Gastrocnemius medialis (tissue), 4 donors: Measurements from ENCODE around the gene BCL10. TPM values are rescaled to one million over a fixed set of nuclear protein-coding genes. Genes with fewer than 3 reads are reported as not detected.
A peak's percentile ranks its signal among the peaks of the same experiment; 100 is the strongest.

Experiments
- ATAC-seq, 2 donors: fragments of 150-250 bp; one replicate each; pipeline ENCODE4 v1.9.1; 2016
- DNase-seq, 2 donors: peaks; one replicate each; pipeline ENCODE4 v3.0.0-alpha.2; 2019
- H3K27ac ChIP-seq, 4 donors: fragments of 200-600 bp; sonication (generic); 1 replicate in 1 of 4; 2 replicates in 3 of 4; pipeline ENCODE4 v1.5.1; 2016 to 2018; ENCODE audit warnings: mild to moderate bottlenecking in 2 of 4, moderate library complexity in 1 of 4
- H3K27me3 ChIP-seq, 3 donors: fragments of 200-600 bp; sonication (generic) in 2 of 3; 1 replicate in 1 of 3; 2 replicates in 2 of 3; pipeline versions ENCODE4 v1.5.1 to v1.6.0; 2016 to 2019; ENCODE audit warnings: mild to moderate bottlenecking in 1 of 3, moderate library complexity in 1 of 3
- H3K36me3 ChIP-seq, 2 donors: fragments of 200-600 bp; sonication (generic) in 1 of 2; one replicate each; pipeline ENCODE4 v1.5.1; 2017 to 2018
- H3K4me1 ChIP-seq, 2 donors: fragments of 200-600 bp; sonication (generic) in 1 of 2; one replicate each; pipeline ENCODE4 v1.5.1; 2016 to 2017; ENCODE audit warnings: mild to moderate bottlenecking in 2 of 2
- H3K4me3 ChIP-seq, 4 donors: fragments of 200-600 bp; sonication (generic) in 3 of 4; 1 replicate in 1 of 4; 2 replicates in 3 of 4; pipeline ENCODE4 v1.5.1; 2016 to 2019; ENCODE audit warnings: mild to moderate bottlenecking in 2 of 4
- H3K9me3 ChIP-seq, 3 donors: fragments of 200-600 bp; sonication (generic) in 2 of 3; 1 replicate in 1 of 3; 2 replicates in 2 of 3; pipeline ENCODE4 v1.5.1; 2016 to 2019
- CTCF ChIP-seq, 5 experiments: fragments of 450-650 bp in 3 of 5; fragments of 200-600 bp in 2 of 5; sonication (generic) in 2 of 5; IDR thresholded peaks in 4 of 5; conservative IDR thresholded peaks in 1 of 5; 1 replicate in 4 of 5; 2 replicates in 1 of 5; pipeline ENCODE4 v1.5.1; 2016 to 2019; ENCODE audit warnings: antibody characterized with exemption in 5 of 5, mild to moderate bottlenecking in 3 of 5, moderate library complexity in 3 of 5
- POLR2A ChIP-seq, 2 donors: fragments of 450-650 bp; IDR thresholded peaks; one replicate each; pipeline ENCODE4 v1.6.1; 2017; ENCODE audit warnings: antibody characterized with exemption in 2 of 2, mild to moderate bottlenecking in 2 of 2, moderate library complexity in 2 of 2
- in situ Hi-C, 4 donors: fragments of 200-750 bp; cut with MboI; loops; one replicate each; pipeline versions ENCODE4 v1.15.0 to v1.8.0; 2017; ENCODE audit warnings: low sequenced_read_pairs in 4 of 4
- intact Hi-C: fragments of 100-400 bp; cut with DNase I; formaldehyde crosslinking; loops from one replicate; pipeline ENCODE4 v1.15.1; 2023; ENCODE audit warnings: low total_unique reads
- total RNA-seq, 4 donors: library from RNA; depleted of rRNA; stranded (reverse); fragments of >200 nt; gene quantifications; one replicate each; pipeline versions ENCODE4 v1.1.0 to v1.2.3, GENCODE V29; 2016

The BCL10 gene
- total RNA-seq, 4 donors from 2014 or later = 4.3 to 6.4 (median 5.4) TPM

GRCh38 chr1:85297855-85298629, 21.6 kb upstream of the BCL10 start:
- Histone ChIP-seq H3K4me1 (peaks cover 0 to 12% of the 10 kb centered on the region in 2 donors), H3K27ac (peak overlapping the region; percentile 47 to 77 (median 70)), H3K4me3 (peak overlapping the region in 1 of 4 donors; percentile 17), H3K9me3 (no peaks in the 10 kb centered on the region), H3K27me3 (no peaks in the 10 kb centered on the region), H3K36me3 (no peaks in the 10 kb centered on the region)
- ATAC-seq (peak; percentile 80), DNase-seq (no peak)
- in situ Hi-C loops (no loop called here), intact Hi-C loops (no loop called here)
- TF ChIP-seq CTCF (IDR thresholded peaks at IDR 0.05 in 4 of 5, conservative IDR thresholded peaks at IDR 0.05 in 1 of 5) = no peak
- TF ChIP-seq POLR2A (IDR thresholded peaks at IDR 0.05) = no peak

DNA sequence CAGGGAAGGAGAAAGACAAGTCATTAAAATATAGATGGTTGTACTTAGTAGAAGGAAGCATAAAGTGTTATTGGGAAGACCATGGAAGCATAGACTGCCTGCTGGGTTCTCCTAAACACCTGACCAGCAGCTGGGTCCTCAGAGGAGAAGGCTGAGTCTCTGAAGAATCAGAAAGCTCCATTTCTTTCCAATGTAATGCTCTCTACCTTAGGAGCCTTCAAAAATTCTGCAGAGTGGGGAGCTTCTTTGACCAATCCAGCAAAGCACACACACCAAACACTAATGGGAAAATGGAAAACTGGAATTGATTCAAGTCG, 21.1 kb upstream of the BCL10 start:
- no peak for ATAC-seq
- Histone ChIP-seq H3K9me3 (no peaks in the 10 kb centered on the region), H3K36me3 (no peaks in the 10 kb centered on the region), H3K4me1 (peaks cover 0 to 12% of the 10 kb centered on the region in 2 donors), H3K27ac (peak overlapping the region; percentile 34 to 66 (median 47)), H3K27me3 (no peaks in the 10 kb centered on the region), H3K4me3 (peak overlapping the region in 1 of 4 donors; percentile 17)
- TF ChIP-seq POLR2A (IDR thresholded peaks at IDR 0.05) (no peak), CTCF (IDR thresholded peaks at IDR 0.05 in 4 of 5, conservative IDR thresholded peaks at IDR 0.05 in 1 of 5) (no peak)
- in situ Hi-C loops (no loop called here), intact Hi-C loops (no loop called here)
- no peak for DNase-seq

DNA sequence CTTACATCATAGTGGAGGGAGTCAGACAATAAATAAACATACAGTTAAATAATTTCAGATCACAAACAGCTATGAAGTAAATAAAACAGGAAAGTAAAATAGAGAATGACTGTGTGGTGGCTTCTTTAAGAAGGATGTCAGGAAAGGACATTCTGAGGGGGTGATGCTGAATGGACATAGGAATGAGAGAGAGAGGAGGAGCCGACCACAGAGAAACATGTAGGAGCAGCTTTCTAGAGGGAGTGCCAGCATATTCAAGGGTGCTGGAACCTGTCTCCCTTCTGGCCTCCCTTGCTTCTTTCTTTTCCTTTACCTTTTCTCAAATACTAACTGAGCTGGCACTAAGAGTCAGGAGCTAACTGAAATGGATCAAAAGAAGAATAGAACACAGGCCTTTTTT, 20.5 kb upstream of the BCL10 start:
- Histone ChIP-seq H3K9me3 (no peaks in the 10 kb centered on the region), H3K4me3 (no peak overlapping the region), H3K27me3 (no peaks in the 10 kb centered on the region), H3K27ac (peak overlapping the region in 2 of 4 donors; percentile 45 to 66), H3K36me3 (no peaks in the 10 kb centered on the region), H3K4me1 (peaks cover 0 to 12% of the 10 kb centered on the region in 2 donors)
- ATAC-seq = no peak
- no peak for TF ChIP-seq CTCF (IDR thresholded peaks at IDR 0.05 in 4 of 5, conservative IDR thresholded peaks at IDR 0.05 in 1 of 5)
- no peak for TF ChIP-seq POLR2A (IDR thresholded peaks at IDR 0.05)
- no peak for DNase-seq
- in situ Hi-C loops = no loop called here
- intact Hi-C loops = no loop called here

DNA sequence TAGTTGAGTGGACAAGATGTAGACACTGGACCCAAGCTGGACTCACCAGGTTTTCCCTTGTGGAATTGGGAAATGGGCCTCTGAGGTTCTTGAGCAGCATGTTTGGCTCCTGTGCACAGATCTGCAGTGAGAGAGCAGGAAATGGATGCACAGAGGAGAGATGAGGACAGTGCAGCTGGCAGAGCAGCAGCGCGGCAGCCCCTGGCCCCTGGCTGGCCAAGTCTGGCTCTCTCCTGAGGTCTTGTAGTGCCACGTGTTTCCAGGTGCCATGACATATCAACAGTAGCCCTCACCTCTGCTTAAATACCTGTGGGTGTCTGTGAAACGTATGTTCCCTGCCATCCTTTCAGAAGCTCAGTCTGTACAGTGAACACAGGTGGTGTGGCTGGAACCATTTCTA, 19.2 kb upstream of the BCL10 start:
- Histone ChIP-seq H3K4me3 (no peak overlapping the region), H3K9me3 (no peaks in the 10 kb centered on the region), H3K4me1 (peaks cover 0 to 12% of the 10 kb centered on the region in 2 donors), H3K36me3 (no peaks in the 10 kb centered on the region), H3K27me3 (no peaks in the 10 kb centered on the region), H3K27ac (no peak overlapping the region)
- DNase-seq = no peak
- intact Hi-C loops (no loop called here), in situ Hi-C loops (no loop called here)
- TF ChIP-seq POLR2A (IDR thresholded peaks at IDR 0.05) = no peak
- no peak for TF ChIP-seq CTCF (IDR thresholded peaks at IDR 0.05 in 4 of 5, conservative IDR thresholded peaks at IDR 0.05 in 1 of 5)
- ATAC-seq = no peak
